HG02870 (cell line): ENCODE results near the gene LIMS2.

Experiments used
- ATAC-seq: cut with Tn5 transposase; IDR thresholded peaks from one replicate; pipeline ENCODE4 v1.9.1; 2021; ENCODE audit warnings: mild to moderate bottlenecking, moderate library complexity; ENCODE audit not compliant: unreplicated experiment

Gene LIMS2

DNA sequence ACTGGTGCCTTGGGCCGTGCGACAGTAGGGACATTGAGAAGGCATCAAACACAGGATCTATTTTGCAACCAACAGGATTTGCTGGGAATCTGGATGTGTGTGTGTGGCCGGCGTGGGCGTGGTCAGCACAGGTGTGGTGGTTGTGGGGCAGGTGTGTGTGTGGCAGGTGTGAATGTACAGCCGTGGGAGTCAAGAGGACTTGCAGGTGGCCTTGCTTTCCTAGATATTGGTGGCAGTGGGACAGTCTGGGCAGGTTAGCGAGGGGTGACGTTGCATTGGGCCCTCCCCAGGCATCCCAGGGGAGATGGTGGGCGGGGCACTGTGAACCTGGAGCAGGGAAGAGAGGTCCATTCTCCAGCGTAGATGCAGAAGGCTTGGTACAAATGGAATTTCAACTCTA, 3.2 kb upstream of the LIMS2 start:
- no peak for ATAC-seq

DNA sequence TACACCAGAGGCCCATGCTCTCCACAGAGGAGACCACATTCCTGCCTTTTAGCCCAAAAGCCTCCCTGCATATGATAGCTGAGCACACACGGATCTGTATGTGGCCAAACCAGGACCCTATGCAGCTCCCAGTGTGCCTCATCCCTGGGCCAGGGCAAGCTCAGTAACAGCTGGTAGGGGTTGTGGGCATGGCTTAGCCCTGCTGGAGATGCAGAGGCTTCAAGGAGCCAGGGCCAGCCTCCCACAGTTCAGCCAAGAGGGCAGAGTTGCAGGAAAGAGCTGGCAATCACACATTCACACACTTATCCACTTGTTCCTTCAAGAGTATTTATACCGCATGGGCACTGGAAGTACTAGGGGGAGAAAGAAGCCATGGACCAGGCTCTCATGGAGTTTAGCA, 1.6 kb upstream of the LIMS2 start:
- ATAC-seq, result no peak

- ATAC-seq, result no peak
These were observed 805 bp downstream of the LIMS2 start for GRCh38 chr2:127674241-127675209.

- ATAC-seq, result no peak
These were observed 1.9 kb downstream of the LIMS2 start for GRCh38 chr2:127673291-127674069.

DNA sequence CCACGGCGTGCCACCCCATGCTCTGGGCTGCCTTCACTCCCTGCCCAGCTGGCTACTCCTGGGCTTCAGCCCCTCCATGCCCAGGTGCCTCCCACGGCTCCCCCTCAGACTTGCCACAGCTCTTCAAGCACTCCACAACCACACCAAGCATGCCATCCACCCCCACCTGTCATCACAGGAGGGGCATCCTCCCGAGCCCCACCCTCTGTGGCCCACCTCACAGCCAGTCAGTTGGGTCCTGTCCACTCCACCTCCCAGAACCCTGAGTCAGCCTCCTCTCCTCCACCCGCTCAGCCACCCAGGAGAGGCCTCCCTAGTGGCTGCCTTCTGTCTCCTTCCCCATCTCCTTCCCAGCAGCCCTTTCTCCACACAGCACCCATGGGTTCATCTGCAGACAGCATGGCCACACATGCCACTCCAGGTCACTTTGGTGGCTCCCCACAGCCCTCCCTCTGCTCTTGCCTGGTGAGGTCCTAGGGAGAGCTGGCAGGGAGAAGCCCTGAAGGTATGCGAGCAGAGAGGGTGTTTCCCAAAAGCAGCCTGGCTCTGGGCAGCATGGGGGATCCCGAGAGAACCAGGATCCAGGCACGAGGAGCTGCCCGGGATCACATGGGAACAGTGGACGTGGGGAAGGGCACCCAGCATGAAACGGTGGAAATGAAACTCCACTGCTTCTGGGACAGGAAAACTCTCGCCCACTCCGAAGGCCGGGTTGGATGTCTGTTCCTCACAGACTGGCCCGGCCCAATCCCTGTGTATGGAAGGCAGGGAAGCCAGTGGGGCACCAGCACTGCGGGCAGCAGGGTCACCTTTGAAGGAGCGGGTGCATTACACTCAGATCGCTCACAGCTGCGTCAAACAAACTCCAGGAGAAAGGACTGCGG, 2.7 kb downstream of the LIMS2 start:
- no peak for ATAC-seq

GRCh38 chr2:127671557-127672302, 3.6 kb downstream of the LIMS2 start:
- ATAC-seq, result no peak

- ATAC-seq, result no peak
These were observed 4.4 kb downstream of the LIMS2 start for GRCh38 chr2:127670957-127671290.

- no peak for ATAC-seq
These were observed 5.0 kb downstream of the LIMS2 start for GRCh38 chr2:127670055-127670956.

DNA sequence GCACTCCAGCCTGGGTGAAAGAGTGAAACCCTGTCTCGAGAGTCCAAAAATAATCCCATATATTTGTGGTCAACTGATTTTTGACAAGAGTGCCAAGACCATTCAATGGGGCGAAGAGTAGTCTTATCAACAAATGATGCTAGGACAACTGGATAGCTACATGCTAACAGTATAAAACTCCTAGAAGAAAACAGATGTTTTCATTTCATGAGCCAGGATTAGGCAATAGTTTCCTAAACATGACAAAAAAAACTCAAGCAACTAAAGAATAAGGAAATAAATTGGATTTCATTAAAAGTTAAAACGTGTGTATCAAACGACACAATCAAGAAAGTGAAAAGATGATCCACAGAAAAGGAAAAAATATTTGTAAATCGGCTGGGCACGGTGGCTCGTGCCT, 6.3 kb downstream of the LIMS2 start:
- no peak for ATAC-seq

GRCh38 chr2:127665267-127665893, 9.9 kb downstream of the LIMS2 start:
- no peak for ATAC-seq

GRCh38 chr2:127664895-127665225, 10.5 kb downstream of the LIMS2 start:
- ATAC-seq, result no peak

GRCh38 chr2:127664065-127664894, 11.1 kb downstream of the LIMS2 start:
- no peak for ATAC-seq

GRCh38 chr2:127663566-127664064, 11.7 kb downstream of the LIMS2 start:
- ATAC-seq, result no peak

GRCh38 chr2:127662937-127663565, 12.3 kb downstream of the LIMS2 start:
- ATAC-seq, result no peak

GRCh38 chr2:127661949-127662510, 13.3 kb downstream of the LIMS2 start:
- no peak for ATAC-seq

DNA sequence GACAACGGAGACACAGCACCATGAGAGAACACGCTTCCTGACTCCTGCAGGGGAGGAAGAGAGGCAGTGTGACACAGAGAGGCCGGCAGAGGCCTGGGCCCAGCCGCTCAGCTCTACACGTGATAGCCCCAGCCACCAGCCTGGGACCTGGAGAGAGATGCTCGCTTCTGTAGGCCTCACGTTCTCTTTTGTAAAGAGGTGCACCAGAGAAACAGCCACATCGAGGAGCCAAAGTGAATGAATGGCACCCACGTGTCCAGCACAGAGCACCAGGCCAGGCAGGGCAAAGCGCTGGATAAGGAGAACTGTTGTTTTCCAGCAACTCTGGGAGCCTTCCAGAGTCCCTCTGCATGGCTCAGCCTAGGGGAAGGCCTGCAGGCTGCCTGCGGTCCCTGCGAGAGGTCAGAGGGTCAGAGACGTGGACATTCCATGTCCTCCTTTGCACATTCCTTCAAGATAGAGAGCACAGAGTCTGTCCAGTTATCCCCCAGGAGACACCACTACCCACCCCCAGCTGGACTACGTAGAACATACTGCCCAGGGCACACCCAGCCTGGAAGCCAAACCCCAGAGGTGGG, 14.2 kb downstream of the LIMS2 start:
- no peak for ATAC-seq

GRCh38 chr2:127660291-127660578, 15.1 kb downstream of the LIMS2 start:
- no peak for ATAC-seq
